Fibroblast of gingiva (primary cell): ENCODE data around the gene RNF111.
"Not testable (repeated sequence)": the region's sequence is repeated elsewhere in the genome, so short reads cannot be mapped to it uniquely, and the experiment has no call there.

Experiments
- DNase-seq: peaks from one replicate; pipeline ENCODE4 v3.0.0-alpha.2; 2011; ENCODE audit warnings: low read depth

Gene RNF111

GRCh38 chr15:59059076-59059597, 71.7 kb downstream of the RNF111 start:
- DNase-seq, result no peak

GRCh38 chr15:59060348-59060747, 72.9 kb downstream of the RNF111 start:
- DNase-seq, result no peak

GRCh38 chr15:59063042-59063441, 75.6 kb downstream of the RNF111 start:
- peak; percentile 83 for DNase-seq

- no peak for DNase-seq
Observed at GRCh38 chr15:59069430-59069829, 82.0 kb downstream of the RNF111 start.

DNA sequence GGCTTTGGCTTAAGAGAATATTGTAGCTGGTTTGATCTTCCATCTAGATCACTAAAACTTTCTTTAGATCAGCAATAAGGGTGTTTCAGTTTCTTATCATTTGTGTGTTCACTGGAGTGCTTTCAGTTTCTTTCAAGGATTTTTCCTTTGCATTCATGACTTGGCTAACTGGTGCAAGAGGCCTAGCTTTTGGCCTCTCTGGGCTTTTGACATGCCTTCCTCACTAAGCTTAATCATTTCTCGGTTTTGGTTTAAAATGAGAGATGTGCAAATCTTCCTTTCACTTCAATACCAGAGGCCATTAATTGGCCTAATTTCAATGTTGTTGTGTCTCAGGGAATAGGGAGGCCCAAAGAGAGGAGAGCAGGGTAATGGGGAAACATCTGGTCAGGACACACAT, 87.1 kb downstream of the RNF111 start:
- DNase-seq, result no peak

DNA sequence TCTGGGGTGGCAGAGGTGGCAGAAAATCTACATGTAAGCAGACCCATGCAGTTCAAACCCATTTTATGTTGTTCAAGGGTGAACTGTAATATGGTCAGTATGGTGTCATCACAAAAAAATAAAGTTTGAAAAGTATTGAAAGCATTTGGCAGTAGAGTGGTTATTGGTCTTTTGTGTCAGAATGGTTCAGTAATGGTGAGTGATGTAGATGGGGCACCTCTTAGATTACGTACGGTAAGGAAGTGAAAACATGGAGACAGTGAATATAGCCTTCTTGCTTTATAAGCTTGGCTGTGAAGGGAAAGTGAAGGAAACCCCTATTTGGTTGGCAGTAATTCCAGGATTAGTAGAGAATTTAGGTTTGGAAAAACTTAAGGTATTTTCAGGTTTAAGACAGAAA, 100.3 kb downstream of the RNF111 start:
- DNase-seq, result no peak

GRCh38 chr15:59094077-59094476, 106.6 kb downstream of the RNF111 start:
- no peak for DNase-seq

- DNase-seq, result no peak
Observed at GRCh38 chr15:59096429-59096828, 109.0 kb downstream of the RNF111 start.

DNA sequence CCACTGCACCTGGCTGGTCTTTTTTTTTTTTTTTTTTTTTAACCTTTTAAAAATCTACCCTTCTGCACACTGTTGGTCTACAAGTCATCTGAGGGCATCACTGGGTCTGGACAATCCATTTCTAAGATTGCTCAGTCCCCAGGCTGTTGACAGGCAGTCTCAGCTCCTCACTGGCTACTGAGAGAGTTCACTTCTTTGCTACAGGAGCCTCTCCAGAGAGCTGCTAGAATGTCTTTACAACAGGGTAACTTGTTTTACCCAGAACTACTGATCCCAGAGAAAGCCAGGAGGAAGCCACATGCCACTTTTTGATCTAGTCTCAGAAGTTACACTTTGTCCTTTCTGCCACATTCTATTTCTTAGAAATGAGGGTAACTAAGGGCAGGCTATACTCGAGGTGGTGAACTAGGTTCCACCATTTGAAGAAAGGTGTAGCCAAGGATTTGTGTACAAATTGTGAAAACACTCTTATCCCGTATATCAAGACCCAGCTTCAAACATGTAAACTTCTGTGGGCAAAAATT, 111.8 kb downstream of the RNF111 start:
- no peak for DNase-seq

- DNase-seq, result no peak
Observed at GRCh38 chr15:59104602-59104911, 117.1 kb downstream of the RNF111 start.

DNA sequence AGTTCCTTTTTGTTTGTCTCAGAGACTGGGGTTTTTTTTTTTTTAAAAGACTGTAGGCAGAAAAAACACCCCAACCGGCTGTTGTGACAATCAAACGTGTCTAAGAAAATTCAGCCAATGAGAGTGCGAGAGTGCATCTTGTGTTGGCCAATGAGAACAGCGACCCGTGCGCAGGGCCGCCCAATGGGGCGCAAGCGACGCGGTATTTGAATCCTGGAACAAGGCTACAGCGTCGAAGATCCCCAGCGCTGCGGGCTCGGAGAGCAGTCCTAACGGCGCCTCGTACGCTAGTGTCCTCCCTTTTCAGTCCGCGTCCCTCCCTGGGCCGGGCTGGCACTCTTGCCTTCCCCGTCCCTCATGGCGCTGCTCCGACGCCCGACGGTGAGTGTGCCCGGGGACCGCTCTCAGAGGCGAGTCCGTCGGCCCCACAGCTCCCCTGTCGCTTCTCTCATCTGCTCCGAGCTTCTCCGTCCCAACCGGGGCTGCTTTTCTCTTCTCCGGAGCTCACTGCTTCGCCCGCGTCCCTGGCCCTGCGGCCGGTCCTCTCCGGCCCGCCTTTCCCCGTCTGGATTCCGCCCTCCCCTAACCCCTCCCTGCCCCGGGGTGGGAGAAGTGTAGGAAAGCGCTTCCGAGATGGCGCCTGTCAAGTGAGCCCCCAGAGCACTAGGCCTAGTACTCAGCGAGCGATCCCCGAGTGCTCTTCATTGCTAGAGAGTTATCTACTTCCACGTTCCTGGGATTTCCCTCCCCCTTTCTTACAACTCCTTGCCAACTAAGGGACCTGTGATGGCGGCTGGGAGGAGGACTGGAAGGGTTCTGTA, 117.7 kb downstream of the RNF111 start, which contains the start of gene CCNB2:
CCNB2 (plus strand) TSS at position 235 of the 821 bp plus-strand sequence; CDS start at position 358, 123 bp downstream.
- peak; percentile 90 for DNase-seq

DNA sequence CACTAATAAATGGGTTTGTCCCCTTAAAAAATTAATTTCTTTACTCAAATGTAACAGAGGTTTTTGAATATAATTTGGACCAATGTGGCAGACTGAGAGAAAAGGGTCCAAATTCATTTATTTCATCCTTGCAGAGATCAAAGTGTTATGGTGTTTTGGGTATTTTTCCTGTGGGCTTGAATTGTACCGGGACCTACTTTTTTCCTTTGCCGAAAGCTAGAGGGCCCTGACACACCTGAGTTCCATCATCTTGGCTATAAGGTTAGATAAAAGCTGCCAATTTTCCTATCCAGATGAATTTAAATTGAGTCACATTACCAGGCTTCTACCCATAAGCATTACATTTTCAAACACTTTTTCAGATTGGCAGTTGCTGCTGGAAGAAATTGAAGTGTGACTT, 118.4 kb downstream of the RNF111 start:
- no peak for DNase-seq

DNA sequence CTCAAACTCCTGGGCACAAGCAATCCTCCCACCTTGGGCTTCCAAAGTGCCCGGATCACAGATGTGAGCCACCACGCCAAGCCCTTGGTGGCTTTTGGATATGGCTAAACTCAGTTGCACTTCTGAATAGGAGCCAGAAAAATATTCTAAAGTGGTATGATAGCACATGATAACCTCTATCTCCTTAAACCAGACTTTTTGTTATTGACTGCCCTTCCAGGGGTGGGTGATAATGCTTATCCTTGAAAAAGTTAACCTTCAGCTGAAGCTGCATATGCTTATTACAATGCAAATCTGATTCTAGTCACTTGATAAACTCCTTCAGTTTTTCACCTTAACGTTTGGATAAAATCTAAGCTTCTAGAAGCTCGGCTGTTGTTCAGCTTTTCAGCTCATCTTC, 123.8 kb downstream of the RNF111 start:
- DNase-seq, result no peak

DNA sequence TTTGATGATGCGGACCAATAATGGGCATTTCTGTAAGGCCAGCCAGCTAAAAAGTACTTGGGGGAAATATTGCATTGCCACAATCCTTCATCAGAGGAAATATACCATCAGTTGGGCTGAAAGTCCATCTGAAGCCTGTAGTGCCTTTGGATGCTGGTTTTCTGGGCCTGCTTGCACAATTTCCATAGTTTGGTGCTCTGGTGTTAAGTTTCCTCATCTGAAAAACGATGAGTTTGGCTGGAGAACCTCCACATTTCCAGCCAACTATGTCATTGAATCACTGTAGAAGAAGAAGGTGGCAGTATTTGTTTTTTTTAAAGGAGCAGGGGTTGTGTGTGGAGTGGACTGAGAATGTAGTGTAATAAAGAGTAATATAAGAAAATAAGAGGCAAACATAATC, 127.6 kb downstream of the RNF111 start:
- DNase-seq, result peak; percentile 60

- DNase-seq, result peak; percentile 73
Observed at GRCh38 chr15:59116141-59116540, 128.7 kb downstream of the RNF111 start.

DNA sequence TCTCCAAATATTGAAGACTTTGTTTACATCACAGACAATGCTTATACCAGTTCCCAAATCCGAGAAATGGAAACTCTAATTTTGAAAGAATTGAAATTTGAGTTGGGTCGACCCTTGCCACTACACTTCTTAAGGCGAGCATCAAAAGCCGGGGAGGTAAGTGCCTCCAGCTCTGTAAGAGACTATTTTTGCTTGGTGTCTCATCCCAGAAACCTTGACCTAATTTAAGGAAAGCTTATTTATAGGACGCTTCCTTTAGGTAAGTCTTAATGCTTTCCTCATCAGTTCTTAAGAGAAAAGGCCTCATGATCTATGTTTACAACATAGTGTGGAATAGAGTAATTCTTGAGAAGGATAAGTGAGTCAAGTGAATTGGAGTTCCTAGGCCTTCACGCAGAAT, 129.3 kb downstream of the RNF111 start:
- DNase-seq, result no peak

DNA sequence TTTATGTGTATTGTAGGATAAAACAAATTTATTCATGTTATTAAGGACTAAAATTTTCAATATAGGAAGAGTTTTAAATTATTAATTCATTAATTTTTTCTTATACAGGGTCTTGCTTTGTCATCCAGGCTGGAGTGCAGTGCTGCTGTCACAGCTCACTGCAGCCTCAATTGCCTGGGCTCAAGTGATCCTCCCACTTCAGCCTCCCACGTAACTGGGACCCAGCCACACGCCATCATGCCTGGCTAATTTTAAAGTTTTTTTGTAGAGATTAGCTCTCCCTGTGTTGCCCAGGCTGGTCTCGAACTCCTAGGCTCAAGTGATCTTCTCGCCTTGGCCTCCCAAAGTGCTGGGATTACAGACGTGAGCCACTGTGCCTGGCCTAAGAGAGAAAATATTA, 132.2 kb downstream of the RNF111 start:
- no peak for DNase-seq

DNA sequence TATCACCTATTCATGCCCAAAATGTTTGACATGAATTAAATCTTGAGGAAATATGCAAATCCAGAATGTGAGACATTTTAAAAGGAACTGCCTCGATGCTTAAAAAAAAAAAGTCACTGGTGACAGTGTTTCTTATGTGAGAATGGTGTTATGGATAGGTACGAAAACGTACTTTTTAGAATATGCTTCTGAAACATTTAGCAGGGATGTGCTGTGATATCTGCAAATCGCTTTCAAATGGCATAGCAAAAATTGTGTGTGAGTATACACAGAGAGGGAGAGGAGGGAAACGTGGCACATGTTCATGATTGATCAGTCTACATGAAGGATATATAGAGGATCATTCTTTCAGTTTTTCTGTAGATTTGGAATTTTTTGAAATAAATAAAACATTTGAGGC, 133.5 kb downstream of the RNF111 start:
- no peak for DNase-seq

DNA sequence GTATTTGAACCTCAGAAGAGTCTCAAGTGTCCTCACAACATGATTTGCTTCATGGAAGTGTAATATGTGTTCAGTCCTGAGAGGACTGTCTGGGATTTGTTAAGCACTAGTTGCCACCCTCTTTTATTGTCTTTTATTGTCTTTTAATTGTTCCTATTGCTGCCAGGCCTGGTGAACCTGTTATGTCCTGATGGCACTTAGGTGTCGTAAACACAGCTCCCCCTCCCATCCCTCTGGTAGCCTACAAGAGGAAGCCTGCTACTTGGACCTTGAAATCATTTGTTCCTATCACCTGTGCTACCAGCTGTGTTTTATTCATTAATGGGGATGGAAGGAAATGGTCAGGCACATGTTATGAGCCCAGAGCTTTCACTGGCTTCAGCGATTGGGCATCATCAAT, 136.8 kb downstream of the RNF111 start:
- no peak for DNase-seq

DNA sequence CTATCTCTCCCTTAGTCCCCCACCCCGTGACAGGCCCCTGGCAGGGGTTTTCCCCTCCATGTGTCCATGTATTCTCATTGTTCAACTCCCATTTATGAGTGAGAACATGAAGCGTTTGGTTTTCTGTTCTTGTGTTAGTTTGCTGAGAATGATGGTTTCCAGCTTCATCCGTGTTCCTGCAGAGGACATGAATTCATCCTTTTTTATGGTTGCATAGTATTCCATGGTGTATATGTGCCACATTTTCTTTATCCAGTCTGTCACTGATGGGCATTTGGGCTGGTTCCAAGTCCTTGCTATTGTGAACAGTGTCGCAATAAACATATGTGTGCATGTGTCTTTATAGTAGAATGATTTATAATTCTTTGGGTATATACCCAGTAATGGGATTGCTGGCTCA, 138.2 kb downstream of the RNF111 start:
- DNase-seq, result not testable (repeated sequence)

GRCh38 chr15:59127255-59127654, 139.8 kb downstream of the RNF111 start:
- DNase-seq, result not testable (repeated sequence)

GRCh38 chr15:59131456-59131855, 144.0 kb downstream of the RNF111 start:
- DNase-seq, result no peak

DNA sequence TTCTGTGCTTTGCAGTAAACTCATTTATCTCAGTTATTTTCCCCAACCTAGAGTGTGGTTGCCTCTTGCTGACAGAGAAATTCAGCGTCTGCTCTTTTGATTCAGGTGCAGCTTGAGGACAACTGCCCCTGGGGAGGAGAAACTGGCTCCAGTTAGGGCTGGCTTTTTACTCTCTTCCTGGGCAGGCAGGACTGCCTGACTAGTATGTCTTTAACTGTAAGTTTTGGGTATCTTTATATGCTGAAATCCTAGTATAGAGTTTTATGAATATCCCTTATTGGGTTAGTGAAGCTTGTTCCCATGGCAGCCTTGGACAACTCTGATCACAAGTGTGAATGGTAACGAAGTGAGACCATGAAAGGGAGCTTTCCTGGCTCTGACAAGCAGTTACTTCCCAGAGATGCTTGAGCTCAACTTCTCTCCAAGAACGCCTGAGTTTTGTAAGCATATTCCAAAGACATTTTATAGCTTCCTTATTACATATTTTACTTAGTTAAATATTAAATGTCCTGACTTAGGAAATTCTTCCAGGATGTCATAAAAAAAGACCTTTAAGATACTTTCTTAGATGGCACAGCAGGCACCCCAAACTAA, 144.6 kb downstream of the RNF111 start:
- no peak for DNase-seq
